ENCODE data around the gene LDLRAD4. TPM values are rescaled to one million over a fixed set of nuclear protein-coding genes. Genes with fewer than 3 reads are reported as not detected.

The LDLRAD4 gene
- total and polyA plus RNA-seq, 2 donors (not counting 1 experiment from before 2014, with no cell fraction given): 13.9 to 35.7 TPM

DNA sequence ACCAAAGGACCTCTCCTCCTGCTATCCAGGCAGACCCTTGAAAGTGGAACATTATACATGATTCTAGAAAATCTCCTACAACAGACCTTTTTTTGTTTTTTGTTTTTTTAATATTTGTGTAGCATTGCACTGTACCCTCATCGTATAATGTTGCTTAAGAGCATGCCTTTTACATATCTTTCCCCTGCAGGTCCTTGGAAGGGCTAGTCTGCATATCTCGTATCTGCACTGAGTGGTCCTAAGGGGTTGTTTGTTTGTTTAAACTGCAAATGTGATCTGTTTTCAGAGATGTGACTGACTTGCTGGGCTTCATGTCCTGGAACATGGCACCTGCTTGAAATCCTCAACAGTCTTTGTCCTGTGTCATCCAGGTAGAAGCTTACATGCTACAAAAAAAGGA lies 303.7 kb downstream of the LDLRAD4 start:
- POLR2A ChIA-PET: no interaction called here
- TF ChIP-seq EZH2 (IDR thresholded peaks at IDR 0.05; ENCODE audit: borderline replicate concordance, insufficient read depth, low read depth, low read length, poor library complexity, severe bottlenecking) (no peak), CTCF (IDR thresholded peaks at IDR 0.05) (no peak)
- 80% methylated on average over 1 of the region's 2 CpGs for WGBS (ENCODE audit: insufficient coverage)
- no peaks in the 10 kb centered on the region for H3K27me3 ChIP-seq (replicated peaks in 1 of 4; ENCODE audit: control extremely low read depth in 1 of 4, control insufficient read depth in 3 of 4, insufficient read depth in 4 of 4, low read length in 3 of 4)
- H3K36me3 ChIP-seq (replicated peaks in 1 of 2; ENCODE audit: control extremely low read depth in 1 of 2, control insufficient read depth in 1 of 2, extremely low read depth in 1 of 2, insufficient read depth in 2 of 2, low read length in 1 of 2): peaks cover 2 to 3% of the 10 kb centered on the region in 2 experiments
- ATAC-seq (ENCODE audit: low read depth) (no peak), DNase-seq (no peak)
- no peak overlapping the region for H3K27ac ChIP-seq (ENCODE audit: low read length in 2 of 2)
- no peak overlapping the region for H3K27ac Mint-ChIP-seq
- no peaks in the 10 kb centered on the region for H3K27me3 Mint-ChIP-seq
- H3K4me1 Mint-ChIP-seq: peaks cover 6% of the 10 kb centered on the region
- H3K9ac ChIP-seq (ENCODE audit: low read length): no peak overlapping the region
- peaks cover 27% of the 10 kb centered on the region for H3K79me2 ChIP-seq (ENCODE audit: control insufficient read depth, insufficient read depth, low read length)
- H3K9me3 Mint-ChIP-seq (ENCODE audit: insufficient read depth): no peaks in the 10 kb centered on the region
- H3K4me3 Mint-ChIP-seq: no peak overlapping the region
- no peak overlapping the region for H2AFZ ChIP-seq (ENCODE audit: insufficient read depth, low read depth, low read length, poor library complexity, severe bottlenecking)
- peaks cover 3 to 6% of the 10 kb centered on the region in 2 donors for H3K4me1 ChIP-seq (ENCODE audit: control insufficient read depth in 2 of 2, insufficient read depth in 2 of 2, low read length in 2 of 2)
- CTCF ChIA-PET: interaction anchor here (0.7 kb wide), 1 partner anchor 68 kb away, joined by 3 read pairs; no protein-coding TSS in a partner anchor
- peaks cover 0 to 6% (median 0%) of the 10 kb centered on the region in 3 donors for H3K9me3 ChIP-seq (ENCODE audit: control extremely low read depth in 1 of 3, control insufficient read depth in 2 of 3, insufficient read depth in 1 of 3, low read length in 2 of 3)
- H3K4me3 ChIP-seq (ENCODE audit: control extremely low read depth in 1 of 5, extremely low read depth in 1 of 5, insufficient read depth in 1 of 5, low read depth in 2 of 5, low read length in 4 of 5): no peak overlapping the region
- peaks cover 6% of the 10 kb centered on the region for H4K20me1 ChIP-seq (ENCODE audit: control insufficient read depth, insufficient read depth, low read length, poor library complexity, severe bottlenecking)
- H3K4me2 ChIP-seq (replicated peaks; ENCODE audit: low read depth, low read length, poor library complexity, severe bottlenecking): no peak overlapping the region
- intact Hi-C loops (cut with micrococcal nuclease): no loop called here

DNA sequence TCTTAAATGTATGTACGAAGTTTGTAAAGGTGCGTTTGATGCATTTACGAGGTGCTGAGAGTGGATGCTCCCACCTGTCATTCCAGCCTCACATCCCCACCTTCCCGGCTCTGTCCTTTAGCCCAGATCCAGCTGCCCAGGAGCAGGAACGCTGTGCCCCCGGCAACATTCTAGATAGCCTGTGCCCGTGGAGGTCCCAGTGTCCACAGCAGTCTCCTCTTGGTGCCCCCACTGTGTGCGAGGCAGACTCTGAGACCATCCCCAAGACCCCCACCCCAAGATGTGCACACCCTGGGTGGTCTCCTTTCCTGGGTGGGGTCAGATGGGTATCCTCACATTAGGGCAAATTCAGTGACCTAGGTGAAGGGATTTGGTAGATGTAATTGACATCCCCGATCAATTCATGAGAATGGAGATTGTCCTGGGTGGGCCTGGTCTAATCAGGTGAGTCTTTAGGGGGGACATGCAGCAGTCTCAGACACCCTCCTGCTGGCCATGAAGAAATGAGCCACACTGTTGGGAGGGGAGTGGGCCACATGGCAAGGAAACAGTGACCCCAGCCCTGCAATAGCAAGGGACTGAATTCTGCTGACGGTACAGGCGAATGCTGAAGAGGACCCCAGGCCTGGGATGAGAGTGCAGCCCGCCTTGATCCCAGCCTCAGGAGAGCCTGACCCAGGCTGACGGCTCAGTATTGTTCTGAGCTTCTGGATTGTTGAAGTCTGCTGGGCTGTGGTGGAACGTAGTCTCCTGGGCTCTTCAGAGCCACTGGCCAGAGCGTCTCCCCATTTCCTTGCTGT lies 304.5 kb downstream of the LDLRAD4 start:
- DNase-seq (no peak), ATAC-seq (ENCODE audit: low read depth) (no peak)
- Histone ChIP-seq H3K9me3 (ENCODE audit: control extremely low read depth in 1 of 3, control insufficient read depth in 2 of 3, insufficient read depth in 1 of 3, low read length in 2 of 3) (no peaks in the 10 kb centered on the region), H3K27me3 (replicated peaks in 1 of 4; ENCODE audit: control extremely low read depth in 1 of 4, control insufficient read depth in 3 of 4, insufficient read depth in 4 of 4, low read length in 3 of 4) (no peaks in the 10 kb centered on the region), H3K4me2 (replicated peaks; ENCODE audit: low read depth, low read length, poor library complexity, severe bottlenecking) (no peak overlapping the region), H3K36me3 (replicated peaks in 1 of 2; ENCODE audit: control extremely low read depth in 1 of 2, control insufficient read depth in 1 of 2, extremely low read depth in 1 of 2, insufficient read depth in 2 of 2, low read length in 1 of 2) (peaks cover 0 to 3% of the 10 kb centered on the region in 2 experiments), H3K79me2 (ENCODE audit: control insufficient read depth, insufficient read depth, low read length) (peaks cover 25% of the 10 kb centered on the region), H3K9ac (ENCODE audit: low read length) (no peak overlapping the region), H3K4me3 (ENCODE audit: control extremely low read depth in 1 of 5, extremely low read depth in 1 of 5, insufficient read depth in 1 of 5, low read depth in 2 of 5, low read length in 4 of 5) (no peak overlapping the region), H3K4me1 (ENCODE audit: control insufficient read depth in 2 of 2, insufficient read depth in 2 of 2, low read length in 2 of 2) (peaks cover 3 to 6% of the 10 kb centered on the region in 2 donors), H4K20me1 (ENCODE audit: control insufficient read depth, insufficient read depth, low read length, poor library complexity, severe bottlenecking) (peaks cover 6% of the 10 kb centered on the region), H2AFZ (ENCODE audit: insufficient read depth, low read depth, low read length, poor library complexity, severe bottlenecking) (no peak overlapping the region), H3K27ac (ENCODE audit: low read length in 2 of 2) (no peak overlapping the region)
- no peak overlapping the region for H3K4me3 Mint-ChIP-seq
- ChIA-PET CTCF (no interaction called here), POLR2A (no interaction called here)
- H3K9me3 Mint-ChIP-seq (ENCODE audit: insufficient read depth): no peaks in the 10 kb centered on the region
- intact Hi-C loops (cut with micrococcal nuclease): no loop called here
- peaks cover 6% of the 10 kb centered on the region for H3K4me1 Mint-ChIP-seq
- no peaks in the 10 kb centered on the region for H3K27me3 Mint-ChIP-seq
- 91% methylated on average over 13 of the region's 15 CpGs for whole genome bisulfite sequencing (ENCODE audit: insufficient coverage)
- TF ChIP-seq CTCF (IDR thresholded peaks at IDR 0.05): no peak
- no peak for TF ChIP-seq EZH2 (IDR thresholded peaks at IDR 0.05; ENCODE audit: borderline replicate concordance, insufficient read depth, low read depth, low read length, poor library complexity, severe bottlenecking)
- H3K27ac Mint-ChIP-seq: no peak overlapping the region
